Smooth muscle cell (in vitro differentiated cells): ENCODE measurements around the gene XYLT1. TPM values are rescaled to one million over a fixed set of nuclear protein-coding genes. Genes with fewer than 3 reads are reported as not detected.

Source experiments
- DNase-seq: peaks from one replicate; lab custom pipeline; 2025; ENCODE audit not compliant: unreplicated experiment; lab: John Stamatoyannopoulos, UW
- H2AFZ ChIP-seq: fragments of 200-600 bp; sonication (generic); 2 replicates; pipeline ENCODE4 v1.6.0; 2016; ENCODE audit warnings: antibody characterized with exemption, low read depth, mild to moderate bottlenecking
- H3F3A ChIP-seq: fragments of 200-600 bp; sonication (generic); 2 replicates; pipeline ENCODE4 v1.6.0; 2017; ENCODE audit warnings: antibody characterized with exemption, low read depth
- H3K27ac ChIP-seq: fragments of 200-600 bp; sonication (generic); 2 replicates; pipeline ENCODE4 v1.5.1; 2016; ENCODE audit warnings: low read depth, mild to moderate bottlenecking
- H3K27me3 ChIP-seq: fragments of 200-600 bp; sonication (generic); 2 replicates; pipeline ENCODE4 v1.6.1; 2016; ENCODE audit warnings: low read depth, mild to moderate bottlenecking
- H3K36me3 ChIP-seq: fragments of 200-600 bp; sonication (generic); 2 replicates; pipeline ENCODE4 v1.5.1; 2016; ENCODE audit warnings: low read depth
- H3K4me1 ChIP-seq: fragments of 200-600 bp; sonication (generic); 2 replicates; pipeline ENCODE4 v1.5.1; 2016; ENCODE audit warnings: low read depth
- H3K4me2 ChIP-seq: fragments of 200-600 bp; sonication (generic); 2 replicates; pipeline ENCODE4 v1.6.0; 2016; ENCODE audit warnings: mild to moderate bottlenecking
- H3K4me3 ChIP-seq: fragments of 200-600 bp; sonication (generic); 2 replicates; pipeline ENCODE4 v1.5.1; 2016; ENCODE audit warnings: mild to moderate bottlenecking
- H3K79me2 ChIP-seq: fragments of 200-600 bp; sonication (generic); 2 replicates; pipeline ENCODE4 v1.6.0; 2016; ENCODE audit warnings: low read depth, mild to moderate bottlenecking
- H3K9ac ChIP-seq: fragments of 200-600 bp; sonication (generic); 2 replicates; pipeline ENCODE4 v1.6.0; 2016; ENCODE audit warnings: low read depth
- H3K9me3 ChIP-seq: fragments of 200-600 bp; sonication (generic); replicated peaks from 2 replicates; pipeline ENCODE4 v1.5.1; 2016; ENCODE audit warnings: low read depth
- H4K20me1 ChIP-seq: fragments of 200-600 bp; sonication (generic); 2 replicates; pipeline ENCODE4 v1.6.0; 2016; ENCODE audit warnings: low read depth
- WGBS: methylation state at CpG from one replicate; pipeline ENCODE4 v1.1.7; 2016; ENCODE audit warnings: low lambda C conversion rate; 5-methylcytosine and 5-hydroxymethylcytosine counted together
- polyA plus RNA-seq: library from polyadenylated mRNA; unstranded; fragments of >200 nt; fragmentation: Nextera tagmentation; extraction: Ambion mirVana; gene quantifications from 2 replicates; pipeline ENCODE4 v1.2.1, GENCODE V29; 2016
- total RNA-seq: library from RNA; depleted of rRNA; stranded (reverse); fragments of >200 nt; gene quantifications from 2 replicates; pipeline ENCODE4 v1.2.3, GENCODE V29; 2014
- TF ChIP-seq, protein P1 (sequence below): fragments of 200-600 bp; sonication (generic); IDR thresholded peaks from 2 replicates; pipeline ENCODE4 v1.5.1; 2017; ENCODE audit warnings: borderline replicate concordance, mild to moderate bottlenecking, antibody characterized with exemption; ENCODE audit not compliant: insufficient read depth, poor library complexity, severe bottlenecking

XYLT1 gene
- total and polyA plus RNA-seq, 2 experiments from 2014 or later, result 9.5 to 19.9 TPM

GRCh38 chr16:17287166-17287800, 183.5 kb downstream of the XYLT1 start:
- DNase-seq, result no peak

DNA sequence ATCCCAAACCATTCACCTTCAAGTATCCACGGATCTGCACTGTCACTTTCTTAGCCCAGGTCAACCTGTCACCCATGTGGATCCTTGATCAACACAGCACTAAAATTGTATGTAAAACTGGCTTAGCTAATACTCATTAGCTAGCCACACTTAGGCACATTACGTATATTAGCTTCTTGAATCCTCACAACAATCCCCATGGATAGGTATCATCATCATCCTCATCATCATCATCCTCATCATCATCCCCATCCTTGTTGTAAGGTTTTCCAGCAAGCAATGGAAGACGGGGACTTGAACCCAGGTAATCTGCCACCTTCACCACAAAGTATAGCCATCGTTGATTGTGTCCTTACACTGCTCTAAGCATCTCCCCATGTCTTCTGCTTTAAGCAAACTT, 184.3 kb downstream of the XYLT1 start:
- Histone ChIP-seq H3K27ac (no peak overlapping the region), H3K79me2 (no peaks in the 10 kb centered on the region), H3K27me3 (no peaks in the 10 kb centered on the region), H4K20me1 (peaks cover 81% of the 10 kb centered on the region), H3K9ac (no peak overlapping the region), H3K36me3 (no peaks in the 10 kb centered on the region), H3K4me1 (peaks cover 4% of the 10 kb centered on the region), H3K9me3 (no peaks in the 10 kb centered on the region), H3K4me2 (no peak overlapping the region), H3K4me3 (no peak overlapping the region), H3F3A (no peaks in the 10 kb centered on the region), H2AFZ (no peak overlapping the region)
- TF ChIP-seq, protein P1, sequence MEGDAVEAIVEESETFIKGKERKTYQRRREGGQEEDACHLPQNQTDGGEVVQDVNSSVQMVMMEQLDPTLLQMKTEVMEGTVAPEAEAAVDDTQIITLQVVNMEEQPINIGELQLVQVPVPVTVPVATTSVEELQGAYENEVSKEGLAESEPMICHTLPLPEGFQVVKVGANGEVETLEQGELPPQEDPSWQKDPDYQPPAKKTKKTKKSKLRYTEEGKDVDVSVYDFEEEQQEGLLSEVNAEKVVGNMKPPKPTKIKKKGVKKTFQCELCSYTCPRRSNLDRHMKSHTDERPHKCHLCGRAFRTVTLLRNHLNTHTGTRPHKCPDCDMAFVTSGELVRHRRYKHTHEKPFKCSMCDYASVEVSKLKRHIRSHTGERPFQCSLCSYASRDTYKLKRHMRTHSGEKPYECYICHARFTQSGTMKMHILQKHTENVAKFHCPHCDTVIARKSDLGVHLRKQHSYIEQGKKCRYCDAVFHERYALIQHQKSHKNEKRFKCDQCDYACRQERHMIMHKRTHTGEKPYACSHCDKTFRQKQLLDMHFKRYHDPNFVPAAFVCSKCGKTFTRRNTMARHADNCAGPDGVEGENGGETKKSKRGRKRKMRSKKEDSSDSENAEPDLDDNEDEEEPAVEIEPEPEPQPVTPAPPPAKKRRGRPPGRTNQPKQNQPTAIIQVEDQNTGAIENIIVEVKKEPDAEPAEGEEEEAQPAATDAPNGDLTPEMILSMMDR, result no peak
- DNase-seq, result no peak
- 92% methylated on average over 4 of the region's 4 CpGs for WGBS

More at GRCh38 chr16:17287166-17287800, 183.5 kb downstream of the XYLT1 start:
- Histone ChIP-seq H3K4me1 (peaks cover 4% of the 10 kb centered on the region), H3K4me2 (no peak overlapping the region), H3K27me3 (no peaks in the 10 kb centered on the region), H3K4me3 (no peak overlapping the region), H3F3A (no peaks in the 10 kb centered on the region), H3K9me3 (no peaks in the 10 kb centered on the region), H3K79me2 (no peaks in the 10 kb centered on the region), H3K9ac (no peak overlapping the region), H2AFZ (no peak overlapping the region), H4K20me1 (peaks cover 80% of the 10 kb centered on the region), H3K27ac (no peak overlapping the region), H3K36me3 (no peaks in the 10 kb centered on the region)
- 84% methylated on average over 10 of the region's 10 CpGs for WGBS
- TF ChIP-seq, protein P1, result no peak

DNA sequence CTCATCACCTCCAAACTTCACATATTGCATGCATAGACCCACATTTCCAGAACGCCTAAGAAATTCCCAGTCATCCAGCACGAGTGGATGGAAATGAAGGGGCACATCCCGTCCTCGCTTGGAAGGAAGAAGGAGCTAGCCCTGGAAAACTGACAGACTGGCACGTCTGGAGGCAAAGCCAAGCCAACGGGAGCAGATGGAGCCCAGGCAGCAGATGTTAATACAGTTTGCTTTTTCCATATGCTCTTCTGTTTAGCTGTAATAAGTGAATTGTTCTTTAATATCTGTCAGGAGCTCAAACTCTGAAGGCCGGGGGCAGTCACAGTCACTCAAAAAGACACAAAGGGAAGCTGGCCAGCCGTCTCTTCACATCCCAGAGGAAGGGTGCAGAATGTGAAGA, 187.7 kb downstream of the XYLT1 start:
- Histone ChIP-seq H3K4me1 (peaks cover 4% of the 10 kb centered on the region), H3K27me3 (no peaks in the 10 kb centered on the region), H3K4me2 (no peak overlapping the region), H3K79me2 (no peaks in the 10 kb centered on the region), H3K36me3 (no peaks in the 10 kb centered on the region), H3K27ac (no peak overlapping the region), H4K20me1 (peaks cover 96% of the 10 kb centered on the region), H3F3A (no peaks in the 10 kb centered on the region), H2AFZ (no peak overlapping the region), H3K9me3 (no peaks in the 10 kb centered on the region), H3K9ac (no peak overlapping the region), H3K4me3 (no peak overlapping the region)
- TF ChIP-seq, protein P1, result no peak
- no peak for DNase-seq
- 93% methylated on average over 8 of the region's 8 CpGs for WGBS

DNA sequence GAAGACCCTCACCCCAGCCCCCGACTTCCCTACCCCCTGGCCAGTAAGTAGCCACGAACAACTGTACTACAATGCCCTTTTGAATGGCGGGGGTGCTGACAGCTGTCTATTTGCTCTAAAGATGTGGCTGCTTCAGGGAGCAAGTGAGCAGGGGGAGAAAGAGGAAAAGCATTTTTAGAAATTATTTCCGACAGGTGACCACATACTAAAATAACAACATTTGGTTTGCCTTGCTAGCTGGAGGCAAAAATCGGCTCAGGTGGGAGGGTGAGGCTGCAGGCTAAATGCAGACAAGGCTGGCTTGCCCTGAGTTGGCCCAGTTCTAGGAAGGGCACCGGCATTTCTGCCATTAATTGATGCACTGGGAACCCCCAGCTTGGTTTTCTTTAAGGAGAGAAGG, 188.5 kb downstream of the XYLT1 start:
- H3K79me2 ChIP-seq, result no peaks in the 10 kb centered on the region
- H3K4me1 ChIP-seq, result peaks cover 1% of the 10 kb centered on the region
- H3K27me3 ChIP-seq, result no peaks in the 10 kb centered on the region
- WGBS, result 81% methylated on average over 6 of the region's 6 CpGs
- H3K4me2 ChIP-seq, result no peak overlapping the region
- no peak overlapping the region for H3K4me3 ChIP-seq
- no peaks in the 10 kb centered on the region for H3K36me3 ChIP-seq
- peaks cover 96% of the 10 kb centered on the region for H4K20me1 ChIP-seq
- H3K27ac ChIP-seq, result no peak overlapping the region
- H3K9me3 ChIP-seq, result no peaks in the 10 kb centered on the region
- no peak for DNase-seq
- TF ChIP-seq, protein P1, result no peak
- H2AFZ ChIP-seq, result no peak overlapping the region
- H3K9ac ChIP-seq, result no peak overlapping the region
- no peaks in the 10 kb centered on the region for H3F3A ChIP-seq
